ENCODE results near the gene ATF7IP.
"Not testable (repeated sequence)": the region's sequence is repeated elsewhere in the genome, so short reads cannot be mapped to it uniquely, and the experiment has no call there.

Gene ATF7IP

DNA sequence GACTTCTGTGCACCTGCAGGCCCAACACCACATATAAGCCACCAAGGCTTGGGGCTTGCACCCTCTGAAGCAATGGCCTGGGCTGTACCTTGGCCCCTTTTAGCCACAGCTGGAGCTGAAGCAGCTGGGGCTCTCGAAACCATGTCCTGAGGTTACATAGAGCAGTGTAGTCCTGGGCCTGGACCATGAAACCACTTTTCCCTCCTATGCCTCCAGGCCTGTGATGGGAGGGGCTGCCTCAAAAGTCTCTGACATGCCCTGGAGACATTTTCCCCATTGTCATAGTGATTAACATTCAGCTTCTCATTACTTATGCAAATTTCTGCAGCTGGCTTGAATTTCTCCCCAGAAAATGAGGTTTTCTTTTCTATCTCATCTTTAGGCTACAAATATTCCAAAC, 13.4 kb upstream of the ATF7IP start:
- not testable (repeated sequence) for H3K4me1 ChIP-seq (ENCODE audit: control insufficient read depth, insufficient read depth, low read length, unreplicated experiment); H3K27me3 ChIP-seq (ENCODE audit: insufficient read depth, low read length); H2AFZ ChIP-seq (ENCODE audit: low read length, unreplicated experiment); H3K79me2 ChIP-seq (ENCODE audit: control insufficient read depth, insufficient read depth, low read length, unreplicated experiment); H3K36me3 ChIP-seq (ENCODE audit: insufficient read depth, low read length); H3K4me3 ChIP-seq (ENCODE audit: low read depth, low read length); H3K27ac ChIP-seq (ENCODE audit: low read depth, low read length)

DNA sequence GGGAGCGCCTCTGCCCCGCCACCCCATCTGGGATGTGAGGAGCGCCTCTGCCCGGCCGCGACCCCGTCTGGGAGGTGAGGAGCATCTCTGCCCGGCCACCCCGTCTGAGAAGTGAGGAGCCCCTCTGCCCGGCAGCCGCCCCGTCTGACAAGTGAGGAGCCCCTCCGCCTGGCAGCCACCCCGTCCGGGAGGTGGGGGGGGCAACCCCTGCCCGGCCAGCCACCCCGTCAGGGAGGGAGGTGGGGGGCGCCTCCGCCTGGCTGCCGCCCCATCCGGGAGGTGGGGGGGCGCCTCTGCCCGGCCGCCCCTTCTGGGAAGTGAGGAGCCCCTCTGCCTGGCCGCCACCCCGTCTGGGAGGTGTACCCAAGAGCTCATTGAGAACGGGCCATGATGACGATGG, 10.8 kb upstream of the ATF7IP start:
- not testable (repeated sequence) for H3K27ac ChIP-seq (ENCODE audit: low read depth, low read length); H2AFZ ChIP-seq (ENCODE audit: low read length, unreplicated experiment); H3K79me2 ChIP-seq (ENCODE audit: control insufficient read depth, insufficient read depth, low read length, unreplicated experiment); H3K4me1 ChIP-seq (ENCODE audit: control insufficient read depth, insufficient read depth, low read length, unreplicated experiment); H3K27me3 ChIP-seq (ENCODE audit: insufficient read depth, low read length); H3K4me3 ChIP-seq (ENCODE audit: low read depth, low read length); H3K36me3 ChIP-seq (ENCODE audit: insufficient read depth, low read length)

DNA sequence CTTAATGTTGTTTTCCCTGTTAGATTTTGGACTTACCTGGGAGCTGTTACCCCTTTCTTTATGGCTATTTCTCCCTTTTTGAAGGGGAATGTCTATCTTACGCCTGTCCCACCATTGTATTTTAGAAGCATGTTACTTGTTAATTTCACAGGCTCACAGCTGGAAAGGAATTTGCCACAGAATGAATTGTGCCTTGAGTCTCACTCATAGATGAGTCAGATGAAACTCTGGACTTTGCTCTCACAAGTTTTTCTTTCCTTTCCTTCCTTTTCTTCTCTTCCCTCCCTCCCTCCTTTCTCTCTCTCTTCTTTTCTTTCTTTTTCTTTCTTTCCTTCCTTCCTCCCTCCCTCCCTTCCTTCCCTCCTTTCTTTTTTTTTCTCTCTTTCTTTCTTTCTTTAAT, 9.3 kb upstream of the ATF7IP start:
- Histone ChIP-seq H3K27me3 (ENCODE audit: insufficient read depth, low read length) (no peaks in the 10 kb centered on the region), H3K4me3 (ENCODE audit: low read depth, low read length) (no peak overlapping the region), H3K36me3 (ENCODE audit: insufficient read depth, low read length) (no peaks in the 10 kb centered on the region), H3K79me2 (ENCODE audit: control insufficient read depth, insufficient read depth, low read length, unreplicated experiment) (no peaks in the 10 kb centered on the region), H2AFZ (ENCODE audit: low read length, unreplicated experiment) (no peak overlapping the region), H3K27ac (ENCODE audit: low read depth, low read length) (no peak overlapping the region), H3K4me1 (ENCODE audit: control insufficient read depth, insufficient read depth, low read length, unreplicated experiment) (no peaks in the 10 kb centered on the region)

DNA sequence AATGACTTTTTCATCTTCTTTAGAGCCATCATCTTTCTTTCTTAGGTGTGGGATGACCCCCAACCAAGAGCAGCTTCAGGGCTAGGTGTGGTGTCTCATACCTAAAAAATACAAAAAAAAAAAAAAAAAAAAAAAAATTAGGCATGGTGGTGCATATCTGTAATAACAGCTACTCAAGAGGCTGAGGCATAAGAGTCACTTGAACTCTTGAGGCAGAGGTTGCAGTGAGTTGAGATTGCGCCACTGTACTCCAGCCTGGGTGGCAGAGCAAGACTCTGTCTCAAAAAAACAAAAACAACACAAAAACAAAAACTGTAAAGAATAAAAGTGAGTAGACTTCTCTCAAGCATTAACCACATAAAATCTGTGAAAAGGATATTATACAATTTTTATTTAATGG, 8.0 kb upstream of the ATF7IP start:
- no peaks in the 10 kb centered on the region for H3K4me1 ChIP-seq (ENCODE audit: control insufficient read depth, insufficient read depth, low read length, unreplicated experiment)
- no peaks in the 10 kb centered on the region for H3K79me2 ChIP-seq (ENCODE audit: control insufficient read depth, insufficient read depth, low read length, unreplicated experiment)
- H3K36me3 ChIP-seq (ENCODE audit: insufficient read depth, low read length) = no peaks in the 10 kb centered on the region
- H2AFZ ChIP-seq (ENCODE audit: low read length, unreplicated experiment) = no peak overlapping the region
- no peak overlapping the region for H3K4me3 ChIP-seq (ENCODE audit: low read depth, low read length)
- no peaks in the 10 kb centered on the region for H3K27me3 ChIP-seq (ENCODE audit: insufficient read depth, low read length)
- H3K27ac ChIP-seq (ENCODE audit: low read depth, low read length) = no peak overlapping the region

DNA sequence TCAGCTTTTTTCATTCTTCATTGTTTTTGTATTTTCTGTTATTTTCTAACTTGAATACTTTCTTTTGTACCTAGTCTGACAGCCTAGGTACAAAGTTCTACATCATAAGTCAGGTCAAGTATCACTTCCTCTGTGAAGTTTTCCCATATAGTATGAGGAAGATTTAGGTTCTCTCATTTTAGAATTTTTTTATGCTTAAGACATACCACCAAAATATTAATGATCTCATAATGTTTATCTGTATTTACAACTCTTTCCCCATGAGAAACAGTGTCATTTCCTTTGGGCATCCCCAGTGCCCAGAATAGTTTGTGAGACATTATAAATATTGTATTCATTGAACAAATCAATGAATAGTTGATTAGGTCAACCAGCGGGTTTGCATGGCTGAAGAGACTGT, 3.1 kb upstream of the ATF7IP start:
- Histone ChIP-seq H3K36me3 (ENCODE audit: insufficient read depth, low read length) (no peaks in the 10 kb centered on the region), H3K79me2 (ENCODE audit: control insufficient read depth, insufficient read depth, low read length, unreplicated experiment) (peaks cover 9% of the 10 kb centered on the region), H3K4me3 (ENCODE audit: low read depth, low read length) (no peak overlapping the region), H3K27ac (ENCODE audit: low read depth, low read length) (no peak overlapping the region), H3K27me3 (ENCODE audit: insufficient read depth, low read length) (no peaks in the 10 kb centered on the region), H2AFZ (ENCODE audit: low read length, unreplicated experiment) (no peak overlapping the region), H3K4me1 (ENCODE audit: control insufficient read depth, insufficient read depth, low read length, unreplicated experiment) (no peaks in the 10 kb centered on the region)

DNA sequence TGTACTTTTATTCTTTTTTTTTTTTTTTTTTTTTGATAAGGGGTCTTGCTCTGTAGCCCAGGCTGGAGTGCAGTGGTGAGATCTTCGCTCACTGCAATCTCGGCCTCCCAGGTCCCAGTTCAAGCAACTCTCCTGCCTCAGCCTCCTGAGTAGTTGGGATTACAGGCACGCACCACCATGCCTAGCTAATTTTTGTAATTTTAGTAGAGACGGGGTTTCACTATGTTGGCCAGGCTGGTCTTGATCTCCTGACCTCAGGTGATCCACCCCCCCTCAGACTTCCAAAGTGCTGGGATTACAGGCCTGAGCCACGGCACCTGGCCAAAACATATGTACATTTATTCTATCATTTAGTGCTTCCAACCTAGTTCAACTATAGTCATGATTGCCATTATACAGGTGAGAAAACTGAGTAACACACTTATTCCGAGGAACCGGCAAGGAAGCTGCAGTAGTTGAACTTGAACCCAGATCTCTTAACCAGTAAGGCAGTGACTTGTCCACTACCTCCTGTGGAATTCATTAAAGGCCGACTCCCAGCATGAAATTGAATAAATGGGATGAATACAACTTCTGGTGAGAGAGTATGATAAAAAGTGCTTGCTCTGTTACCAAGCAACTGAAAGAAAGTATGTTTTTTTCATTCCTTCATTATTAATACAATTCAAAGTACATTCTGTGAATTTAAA, 755 bp upstream of the ATF7IP start:
- Histone ChIP-seq H2AFZ (ENCODE audit: low read length, unreplicated experiment) (peak overlapping the region; percentile 47), H3K4me1 (ENCODE audit: control insufficient read depth, insufficient read depth, low read length, unreplicated experiment) (no peaks in the 10 kb centered on the region), H3K27me3 (ENCODE audit: insufficient read depth, low read length) (no peaks in the 10 kb centered on the region), H3K27ac (ENCODE audit: low read depth, low read length) (peak overlapping the region; percentile 89), H3K79me2 (ENCODE audit: control insufficient read depth, insufficient read depth, low read length, unreplicated experiment) (peaks cover 32% of the 10 kb centered on the region), H3K4me3 (ENCODE audit: low read depth, low read length) (peak overlapping the region; percentile 76), H3K36me3 (ENCODE audit: insufficient read depth, low read length) (no peaks in the 10 kb centered on the region)

DNA sequence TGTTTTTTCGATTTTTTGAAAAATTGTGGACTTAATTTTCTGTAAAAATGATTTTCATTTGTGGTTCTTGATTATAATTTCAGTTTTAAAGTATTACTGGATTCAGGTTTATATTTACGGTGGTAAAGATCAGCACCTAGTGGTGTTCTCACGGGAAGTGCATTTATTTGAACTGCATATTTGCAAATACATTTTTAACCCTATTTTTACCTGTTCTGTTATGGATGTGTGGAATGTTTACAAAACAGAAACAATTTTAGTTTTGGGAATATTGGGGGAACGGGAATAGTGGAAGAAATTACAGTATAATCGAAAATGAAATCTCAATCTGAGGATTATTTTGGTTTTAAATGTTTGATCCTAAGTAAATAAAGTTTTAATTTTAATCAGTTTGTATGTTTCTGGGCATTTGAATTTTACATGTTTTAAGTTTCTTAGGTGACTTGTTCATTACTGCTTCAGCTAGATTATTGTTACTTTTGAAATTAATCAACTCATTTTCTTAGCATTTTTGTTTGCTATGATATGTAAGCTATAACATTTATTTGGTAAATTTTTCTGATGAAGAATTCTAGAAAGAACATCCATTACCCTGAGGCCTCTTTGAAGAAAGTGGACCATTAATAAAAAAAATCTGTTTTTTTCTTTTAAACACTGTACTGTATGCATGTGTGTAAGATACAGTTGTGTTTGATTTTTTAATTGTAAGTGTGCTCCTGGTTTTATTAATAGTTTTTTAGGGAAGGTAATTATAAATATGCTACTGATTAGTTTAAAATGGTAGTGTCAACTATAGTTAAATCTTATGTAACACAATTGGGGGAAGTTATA, 942 bp downstream of the ATF7IP start:
- H2AFZ ChIP-seq (ENCODE audit: low read length, unreplicated experiment) = peak overlapping the region; percentile 7
- peaks cover 3% of the 10 kb centered on the region for H3K4me1 ChIP-seq (ENCODE audit: control insufficient read depth, insufficient read depth, low read length, unreplicated experiment)
- H3K36me3 ChIP-seq (ENCODE audit: insufficient read depth, low read length) = no peaks in the 10 kb centered on the region
- H3K4me3 ChIP-seq (ENCODE audit: low read depth, low read length) = peak overlapping the region; percentile 76
- H3K79me2 ChIP-seq (ENCODE audit: control insufficient read depth, insufficient read depth, low read length, unreplicated experiment) = peaks cover 44% of the 10 kb centered on the region
- H3K27me3 ChIP-seq (ENCODE audit: insufficient read depth, low read length) = no peaks in the 10 kb centered on the region
- H3K27ac ChIP-seq (ENCODE audit: low read depth, low read length) = peak overlapping the region; percentile 89

DNA sequence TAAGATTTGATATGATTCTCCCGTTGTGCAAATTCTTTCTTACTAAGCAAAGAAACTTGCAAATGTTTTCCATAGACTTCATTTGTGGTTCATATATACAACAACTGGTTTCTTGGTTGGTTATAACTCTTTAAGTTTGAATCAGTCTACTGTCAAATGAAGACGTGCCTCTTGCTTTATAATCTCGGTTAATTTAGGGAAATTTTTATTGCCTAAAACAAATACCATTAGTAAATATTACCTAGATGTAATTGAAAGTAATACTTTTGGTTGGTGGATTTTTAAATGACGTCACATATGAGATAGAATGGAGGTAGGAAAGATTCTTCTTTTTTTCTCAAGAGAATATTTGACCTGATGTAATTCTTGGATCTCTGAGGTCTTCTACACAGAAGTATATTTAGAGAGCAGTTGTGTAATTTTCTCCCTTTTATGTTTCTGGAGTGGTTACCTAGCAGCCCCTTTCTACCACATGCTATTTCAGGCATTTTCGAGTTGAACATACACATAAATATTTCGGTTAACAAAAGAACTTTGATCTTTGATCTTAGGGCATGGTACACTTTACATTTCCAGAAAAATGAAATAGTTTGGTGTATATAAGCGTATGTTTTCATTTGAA, 1.7 kb downstream of the ATF7IP start:
- Histone ChIP-seq H2AFZ (ENCODE audit: low read length, unreplicated experiment) (no peak overlapping the region), H3K4me3 (ENCODE audit: low read depth, low read length) (peak overlapping the region; percentile 76), H3K4me1 (ENCODE audit: control insufficient read depth, insufficient read depth, low read length, unreplicated experiment) (peaks cover 9% of the 10 kb centered on the region), H3K27ac (ENCODE audit: low read depth, low read length) (peak overlapping the region; percentile 89), H3K79me2 (ENCODE audit: control insufficient read depth, insufficient read depth, low read length, unreplicated experiment) (peaks cover 51% of the 10 kb centered on the region), H3K36me3 (ENCODE audit: insufficient read depth, low read length) (no peaks in the 10 kb centered on the region), H3K27me3 (ENCODE audit: insufficient read depth, low read length) (no peaks in the 10 kb centered on the region)

DNA sequence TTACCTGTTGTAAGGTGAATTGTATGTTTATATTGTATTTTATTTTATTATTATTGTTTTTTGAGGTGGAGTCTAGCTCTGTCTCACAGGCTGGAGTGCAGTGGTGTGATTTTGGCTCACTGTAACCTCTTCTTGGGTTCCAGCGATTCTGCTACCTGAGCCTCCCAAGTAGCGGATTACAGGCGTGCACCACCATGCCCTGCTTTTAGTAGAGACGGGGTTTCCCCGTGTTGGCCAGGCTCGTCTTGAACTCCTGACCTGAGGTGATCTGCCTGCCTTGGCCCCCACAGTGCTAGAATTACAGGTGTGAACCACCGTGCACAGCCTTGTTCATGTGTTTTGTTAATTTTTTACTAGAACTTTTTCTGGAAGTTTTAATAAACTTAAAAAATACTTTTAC, 3.8 kb downstream of the ATF7IP start:
- Histone ChIP-seq H3K27me3 (ENCODE audit: insufficient read depth, low read length) (no peaks in the 10 kb centered on the region), H3K27ac (ENCODE audit: low read depth, low read length) (no peak overlapping the region), H2AFZ (ENCODE audit: low read length, unreplicated experiment) (no peak overlapping the region), H3K79me2 (ENCODE audit: control insufficient read depth, insufficient read depth, low read length, unreplicated experiment) (peaks cover 71% of the 10 kb centered on the region), H3K4me3 (ENCODE audit: low read depth, low read length) (no peak overlapping the region), H3K4me1 (ENCODE audit: control insufficient read depth, insufficient read depth, low read length, unreplicated experiment) (peaks cover 24% of the 10 kb centered on the region), H3K36me3 (ENCODE audit: insufficient read depth, low read length) (no peaks in the 10 kb centered on the region)

DNA sequence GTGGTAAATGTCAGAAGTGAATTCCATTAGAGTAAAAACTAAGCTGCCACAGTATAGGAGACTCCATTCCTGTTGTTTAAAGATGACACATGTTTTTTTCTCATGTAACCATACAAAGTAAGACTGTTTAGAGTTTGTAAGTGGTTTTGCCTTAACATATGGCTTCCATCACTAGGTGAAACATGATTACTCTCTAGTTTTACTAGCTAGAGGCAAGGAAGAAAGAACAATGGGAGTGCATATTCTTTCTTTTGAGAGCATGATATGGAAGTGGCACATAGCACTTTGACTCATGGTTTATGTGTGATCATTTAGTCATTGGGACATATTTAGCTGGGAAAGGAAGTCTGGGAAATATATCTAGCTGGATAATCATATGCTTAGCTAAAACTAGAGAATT, 7.7 kb downstream of the ATF7IP start:
- peak overlapping the region; percentile 71 for H3K27ac ChIP-seq (ENCODE audit: low read depth, low read length)
- H2AFZ ChIP-seq (ENCODE audit: low read length, unreplicated experiment) = no peak overlapping the region
- no peaks in the 10 kb centered on the region for H3K27me3 ChIP-seq (ENCODE audit: insufficient read depth, low read length)
- H3K36me3 ChIP-seq (ENCODE audit: insufficient read depth, low read length) = 0 out of 2 replicates have a peak, but pooled peaks cover 9% of the 10 kb centered on the region
- H3K79me2 ChIP-seq (ENCODE audit: control insufficient read depth, insufficient read depth, low read length, unreplicated experiment) = peaks cover 87% of the 10 kb centered on the region
- peak overlapping the region; percentile 41; the same call in 1 of the 2 replicates for H3K4me3 ChIP-seq (ENCODE audit: low read depth, low read length)
- H3K4me1 ChIP-seq (ENCODE audit: control insufficient read depth, insufficient read depth, low read length, unreplicated experiment) = peaks cover 24% of the 10 kb centered on the region

Data from ACC112 (cell line).